Lower lobe of right lung (tissue), 2 donors: Measurements from ENCODE around the gene COQ4. TPM values are rescaled to one million over a fixed set of nuclear protein-coding genes. Genes with fewer than 3 reads are reported as not detected.

Source experiments
- ATAC-seq, 2 donors: fragments of 200-7000 bp; cut with Tn5 transposase; one replicate each; pipeline ENCODE4 v1.9.1; 2020 to 2022; ENCODE audit warnings: mild to moderate bottlenecking in 2 of 2, moderate library complexity in 2 of 2
- DNase-seq: peaks from one replicate; pipeline ENCODE4 v3.0.0-alpha.2; 2020
- H3K27ac ChIP-seq: fragments of 200-600 bp; one replicate; pipeline ENCODE4 v1.8.0; 2022
- H3K27me3 ChIP-seq: fragments of 200-600 bp; one replicate; pipeline ENCODE4 v1.8.0; 2022; ENCODE audit warnings: low read depth
- H3K36me3 ChIP-seq: fragments of 200-600 bp; one replicate; pipeline ENCODE4 v1.8.0; 2022; ENCODE audit warnings: mild to moderate bottlenecking
- H3K4me1 ChIP-seq: fragments of 200-600 bp; one replicate; pipeline ENCODE4 v1.8.0; 2022
- H3K4me3 ChIP-seq: fragments of 200-600 bp; one replicate; pipeline ENCODE4 v1.8.0; 2022; ENCODE audit warnings: mild to moderate bottlenecking
- H3K9me3 ChIP-seq: fragments of 200-600 bp; one replicate; pipeline ENCODE4 v1.8.0; 2022
- intact Hi-C: fragments of 100-400 bp; cut with DNase I; formaldehyde crosslinking; loops from one replicate; pipeline ENCODE4 v1.11.0; 2022
- total RNA-seq: library from RNA; stranded (reverse); fragmentation: NEBNext Ultra II Directional; extraction: Animal tissue kit (Norgen Biotek cat#: 25700); gene quantifications from one replicate; pipeline ENCODE4 v1.2.1, GENCODE V29; 2021
- TF ChIP-seq, protein P1 (sequence below): fragments of 200-600 bp; IDR thresholded peaks from one replicate; pipeline ENCODE4 v1.8.0; 2022; ENCODE audit warnings: antibody characterized with exemption, mild to moderate bottlenecking
- donor health status: DM: no; HTN: yes; CAD: no; lungs with severe emphysema.

Gene COQ4
- total RNA-seq, 1 donor from 2014 or later = 35.9 TPM

DNA sequence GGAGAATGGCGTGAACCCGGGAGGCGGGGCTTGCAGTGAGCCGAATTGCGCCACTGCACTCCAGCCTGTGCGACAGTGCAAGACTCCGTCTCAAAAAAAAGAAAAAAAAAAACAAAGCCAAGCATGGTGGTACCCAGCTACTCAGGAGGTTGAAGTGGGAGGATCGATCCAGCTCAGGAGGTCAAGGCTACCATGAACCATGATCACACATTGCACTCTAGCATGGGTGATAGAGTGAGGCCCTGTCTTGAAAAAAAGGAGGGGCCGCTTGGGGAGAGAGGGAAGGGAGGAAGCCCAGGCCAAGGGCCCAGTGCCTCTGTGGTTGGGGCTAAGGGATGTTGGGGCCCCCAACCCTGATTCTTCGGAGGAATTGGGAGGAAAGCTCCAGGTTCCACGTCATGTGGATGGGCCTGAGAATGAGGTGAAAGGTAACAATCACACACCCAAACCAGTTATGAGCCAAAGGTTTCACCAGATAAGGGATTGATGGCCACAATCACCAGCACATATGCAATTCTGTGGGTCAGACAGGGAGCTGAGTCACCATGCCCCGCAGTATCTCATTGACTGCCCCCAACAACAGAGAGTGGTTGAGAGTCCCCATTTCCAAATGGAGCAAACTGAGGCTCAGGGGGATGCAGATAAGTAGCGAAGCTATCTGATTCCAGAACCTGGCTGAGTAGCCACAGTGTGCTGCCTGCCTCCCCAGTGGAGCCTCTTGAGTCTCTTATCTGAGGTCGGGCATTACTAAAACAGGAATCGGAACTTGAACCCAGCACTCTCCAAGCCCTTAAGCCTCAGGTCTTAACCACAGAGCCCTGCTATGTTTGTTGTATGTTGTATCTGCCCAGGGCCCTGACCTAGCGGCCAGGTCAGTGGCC is 26.1 kb upstream of the COQ4 start:
- H3K27ac ChIP-seq = peak overlapping the region; percentile 62
- H3K27me3 ChIP-seq = no peaks in the 10 kb centered on the region
- no peak for ATAC-seq
- H3K4me1 ChIP-seq = peaks cover 7% of the 10 kb centered on the region
- no peaks in the 10 kb centered on the region for H3K36me3 ChIP-seq
- no peak for DNase-seq
- H3K9me3 ChIP-seq = no peaks in the 10 kb centered on the region
- no peak overlapping the region for H3K4me3 ChIP-seq
- intact Hi-C loops = no loop called here
- TF ChIP-seq, protein P1, sequence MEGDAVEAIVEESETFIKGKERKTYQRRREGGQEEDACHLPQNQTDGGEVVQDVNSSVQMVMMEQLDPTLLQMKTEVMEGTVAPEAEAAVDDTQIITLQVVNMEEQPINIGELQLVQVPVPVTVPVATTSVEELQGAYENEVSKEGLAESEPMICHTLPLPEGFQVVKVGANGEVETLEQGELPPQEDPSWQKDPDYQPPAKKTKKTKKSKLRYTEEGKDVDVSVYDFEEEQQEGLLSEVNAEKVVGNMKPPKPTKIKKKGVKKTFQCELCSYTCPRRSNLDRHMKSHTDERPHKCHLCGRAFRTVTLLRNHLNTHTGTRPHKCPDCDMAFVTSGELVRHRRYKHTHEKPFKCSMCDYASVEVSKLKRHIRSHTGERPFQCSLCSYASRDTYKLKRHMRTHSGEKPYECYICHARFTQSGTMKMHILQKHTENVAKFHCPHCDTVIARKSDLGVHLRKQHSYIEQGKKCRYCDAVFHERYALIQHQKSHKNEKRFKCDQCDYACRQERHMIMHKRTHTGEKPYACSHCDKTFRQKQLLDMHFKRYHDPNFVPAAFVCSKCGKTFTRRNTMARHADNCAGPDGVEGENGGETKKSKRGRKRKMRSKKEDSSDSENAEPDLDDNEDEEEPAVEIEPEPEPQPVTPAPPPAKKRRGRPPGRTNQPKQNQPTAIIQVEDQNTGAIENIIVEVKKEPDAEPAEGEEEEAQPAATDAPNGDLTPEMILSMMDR = no peak

DNA sequence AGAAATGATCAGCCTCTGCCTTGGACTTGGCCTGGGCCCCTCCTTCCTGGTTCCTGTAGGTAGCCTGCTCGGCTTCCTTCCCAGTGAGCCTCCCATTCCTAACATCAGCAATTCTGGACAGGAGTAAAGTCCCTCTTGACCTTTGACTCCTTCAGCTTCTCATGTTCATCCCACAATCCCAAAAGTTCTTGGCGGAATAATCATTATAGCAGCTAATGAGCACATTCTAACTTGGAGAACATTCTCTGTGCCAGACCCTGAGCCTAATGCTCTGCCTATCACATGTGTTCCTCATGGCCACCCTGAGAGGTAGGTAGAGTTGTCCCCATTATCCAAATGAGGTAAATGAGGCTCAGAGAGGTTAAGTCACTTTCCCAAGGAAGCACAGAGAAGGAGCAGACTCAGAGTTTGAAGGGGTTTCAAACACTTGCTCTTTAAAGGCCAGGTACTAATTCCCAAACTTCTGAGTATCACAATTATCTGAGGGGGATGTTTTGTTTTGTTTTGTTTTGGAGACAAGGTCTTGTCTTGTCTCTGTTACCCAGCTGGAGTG is 25.3 kb upstream of the COQ4 start:
- H3K9me3 ChIP-seq = no peaks in the 10 kb centered on the region
- H3K4me3 ChIP-seq = no peak overlapping the region
- H3K27me3 ChIP-seq = no peaks in the 10 kb centered on the region
- no peak overlapping the region for H3K27ac ChIP-seq
- no peaks in the 10 kb centered on the region for H3K36me3 ChIP-seq
- DNase-seq (no peak), ATAC-seq (no peak)
- TF ChIP-seq, protein P1 = no peak
- intact Hi-C loops = no loop called here
- peaks cover 7% of the 10 kb centered on the region for H3K4me1 ChIP-seq

DNA sequence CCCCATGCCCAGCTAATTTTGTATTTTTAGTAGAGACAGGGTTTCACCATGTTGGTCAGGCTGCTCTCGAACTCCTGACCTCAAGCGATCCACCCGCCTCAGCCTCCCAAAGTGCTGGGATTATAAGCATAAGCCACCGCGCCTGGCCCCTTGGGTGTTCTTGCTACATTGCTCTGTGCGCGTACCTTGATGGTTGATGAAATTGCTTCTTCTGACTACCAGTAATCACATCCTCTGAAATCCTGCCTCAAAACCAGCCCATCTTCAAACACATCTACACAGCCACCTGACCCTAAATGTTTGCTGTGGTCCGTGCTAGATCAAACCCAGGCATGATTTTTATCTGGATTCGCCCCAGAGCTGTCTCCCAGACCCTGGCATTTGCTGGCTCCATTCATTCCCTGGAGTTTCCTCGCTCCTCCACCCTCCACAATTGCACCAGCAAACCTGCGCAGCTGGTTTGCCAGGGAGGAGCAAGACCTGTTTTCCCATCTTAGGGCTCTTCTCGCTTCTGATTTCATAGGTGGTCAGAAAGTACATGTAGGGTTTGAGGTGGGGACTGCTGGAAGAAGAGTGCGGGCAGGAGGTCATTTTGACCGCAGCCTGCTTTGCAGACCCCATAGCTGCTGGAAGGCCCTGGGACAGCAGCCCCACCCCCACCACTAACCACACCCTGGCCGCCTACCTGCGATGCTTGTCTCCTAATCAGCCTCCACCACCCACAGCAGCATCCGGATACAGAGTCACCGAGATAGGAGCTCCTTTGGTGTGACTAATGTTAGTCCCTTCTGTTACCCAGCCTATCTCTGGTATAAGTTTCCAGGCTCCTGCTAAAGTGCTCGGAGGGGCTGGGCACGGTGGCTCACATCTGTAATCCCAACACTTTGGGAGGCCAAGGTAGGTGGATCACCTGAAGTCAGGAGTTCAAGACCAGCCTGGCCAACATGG is 23.8 kb upstream of the COQ4 start:
- no peaks in the 10 kb centered on the region for H3K27me3 ChIP-seq
- H3K36me3 ChIP-seq = no peaks in the 10 kb centered on the region
- H3K27ac ChIP-seq = no peak overlapping the region
- intact Hi-C loops = no loop called here
- H3K9me3 ChIP-seq = no peaks in the 10 kb centered on the region
- ATAC-seq (no peak), DNase-seq (no peak)
- TF ChIP-seq, protein P1 = no peak
- no peak overlapping the region for H3K4me3 ChIP-seq
- H3K4me1 ChIP-seq = peaks cover 7% of the 10 kb centered on the region

DNA sequence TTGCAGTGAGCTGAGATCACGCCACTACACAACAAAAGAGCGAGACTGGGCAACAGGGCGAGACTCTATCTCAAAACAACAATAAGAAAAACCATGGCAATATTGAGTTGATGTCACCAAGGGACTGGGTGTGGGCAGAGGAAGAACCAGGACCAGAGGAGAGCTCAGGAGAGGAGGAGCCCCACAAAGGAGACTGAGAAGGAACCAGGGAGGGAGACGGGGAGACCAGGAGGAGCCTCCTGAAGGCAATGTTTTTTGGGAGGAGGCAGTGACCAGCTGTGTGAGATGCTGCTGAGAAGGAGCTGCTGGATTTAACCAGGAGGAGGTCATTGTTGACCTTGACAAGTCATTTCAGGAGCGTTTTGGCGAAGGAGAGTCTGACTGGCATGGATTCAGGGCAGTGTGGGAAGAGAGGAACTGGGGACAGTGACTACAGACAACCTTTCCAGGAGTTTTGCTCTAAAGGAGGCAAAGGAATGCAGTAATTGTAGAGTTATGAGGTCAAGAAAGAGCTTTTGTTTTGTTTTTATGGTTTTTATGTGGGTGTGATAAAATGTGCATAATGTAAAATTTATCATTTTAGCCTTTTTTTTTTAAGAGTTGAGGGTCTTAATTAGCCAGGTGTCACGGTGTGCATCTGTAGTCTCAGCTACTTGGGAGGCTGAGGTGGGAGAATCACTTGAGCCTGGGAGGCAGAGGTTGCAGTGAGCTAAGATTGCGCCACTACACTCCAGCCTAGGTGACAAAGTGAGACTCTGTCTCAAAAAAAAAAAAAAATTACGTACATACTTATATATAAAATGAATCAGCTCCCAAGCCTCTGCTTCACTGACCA is 18.3 kb upstream of the COQ4 start:
- H3K27me3 ChIP-seq = no peaks in the 10 kb centered on the region
- no peak for DNase-seq
- H3K36me3 ChIP-seq = peaks cover 11% of the 10 kb centered on the region
- TF ChIP-seq, protein P1 = no peak
- no peaks in the 10 kb centered on the region for H3K4me1 ChIP-seq
- H3K9me3 ChIP-seq = no peaks in the 10 kb centered on the region
- no peak for ATAC-seq
- no peak overlapping the region for H3K27ac ChIP-seq
- intact Hi-C loops = no loop called here
- no peak overlapping the region for H3K4me3 ChIP-seq

DNA sequence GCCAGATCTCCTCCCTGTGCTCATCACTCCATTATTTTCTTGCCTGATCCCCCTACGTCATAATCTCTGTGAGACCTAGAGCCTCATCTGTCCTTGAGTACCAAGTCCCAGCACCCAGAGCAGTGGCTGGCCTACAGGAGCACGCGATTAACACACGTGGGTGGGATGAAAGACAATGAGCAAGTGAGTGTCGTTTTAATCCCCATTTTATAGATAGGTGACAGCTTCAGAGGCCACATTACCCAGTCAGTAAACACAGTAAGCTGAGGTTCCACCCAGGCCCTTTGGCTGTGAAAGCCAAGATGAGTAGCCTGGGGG is 17.7 kb upstream of the COQ4 start:
- intact Hi-C loops = no loop called here
- Histone ChIP-seq H3K36me3 (peaks cover 16% of the 10 kb centered on the region), H3K4me3 (no peak overlapping the region), H3K4me1 (no peaks in the 10 kb centered on the region), H3K27me3 (no peaks in the 10 kb centered on the region), H3K27ac (no peak overlapping the region), H3K9me3 (no peaks in the 10 kb centered on the region)
- ATAC-seq (no peak), DNase-seq (no peak)
- TF ChIP-seq, protein P1 = no peak
